IgD-negative memory B cell (primary cell): ENCODE measurements around the gene MED27. TPM values are rescaled to one million over a fixed set of nuclear protein-coding genes. Genes with fewer than 3 reads are reported as not detected.

ENCODE experiments used
- H3K27ac Mint-ChIP-seq, 3 donors: one replicate each; pipeline ENCODE4 v1.8.0; 2020 to 2022; ENCODE audit warnings: mild to moderate bottlenecking in 3 of 3, mixed read lengths in 3 of 3, moderate library complexity in 1 of 3
- H3K27me3 Mint-ChIP-seq: one replicate; pipeline ENCODE4 v1.8.0; 2021; ENCODE audit warnings: mixed read lengths
- H3K36me3 Mint-ChIP-seq: one replicate; pipeline ENCODE4 v1.8.0; 2020; ENCODE audit warnings: mild to moderate bottlenecking, mixed read lengths
- H3K4me1 Mint-ChIP-seq, 3 donors: one replicate each; pipeline ENCODE4 v1.8.0; 2020 to 2022; ENCODE audit warnings: mixed read lengths in 3 of 3, mild to moderate bottlenecking in 1 of 3
- H3K4me3 Mint-ChIP-seq, 4 donors: one replicate each; pipeline ENCODE4 v1.8.0; 2020 to 2022; ENCODE audit warnings: mild to moderate bottlenecking in 4 of 4, mixed read lengths in 4 of 4, moderate library complexity in 3 of 4
- H3K9me3 Mint-ChIP-seq, 3 donors: one replicate each; pipeline ENCODE4 v1.8.0; 2020 to 2021; ENCODE audit warnings: mixed read lengths in 3 of 3, mild to moderate bottlenecking in 1 of 3
- polyA plus RNA-seq: library from polyadenylated mRNA; unstranded; fragments of 300-500 nt; fragmentation: Illumina TruSeq; gene quantifications from one replicate; pipeline ENCODE4 v1.2.3, GENCODE V29; 2021

The MED27 gene
- polyA plus RNA-seq, 1 donor from 2014 or later: 33.7 TPM

DNA sequence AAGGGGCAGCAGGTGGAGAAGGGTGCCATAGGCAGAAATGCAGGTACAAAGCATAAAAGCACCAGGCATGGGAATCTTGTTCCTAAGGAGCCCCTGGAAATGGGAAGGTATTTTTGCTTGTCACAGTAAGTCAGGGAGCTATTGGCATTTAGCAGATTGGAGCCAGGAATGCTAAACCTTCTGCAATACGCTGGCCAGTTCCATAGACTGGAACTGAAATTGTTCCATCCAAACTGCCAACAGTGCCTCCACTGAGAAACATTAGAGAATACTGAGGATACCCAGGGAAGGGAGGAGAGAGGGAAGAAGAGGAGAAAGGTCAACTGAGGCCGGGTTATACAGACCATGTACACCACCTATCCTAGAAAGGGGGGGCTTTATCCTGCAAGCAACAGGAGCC lies 162.7 kb downstream of the MED27 start:
- H3K4me3 Mint-ChIP-seq: no peak overlapping the region
- peaks cover 0 to 4% (median 1%) of the 10 kb centered on the region in 3 donors for H3K4me1 Mint-ChIP-seq
- H3K9me3 Mint-ChIP-seq: no peaks in the 10 kb centered on the region
- peaks cover 2% of the 10 kb centered on the region for H3K36me3 Mint-ChIP-seq
- H3K27ac Mint-ChIP-seq: no peak overlapping the region
- no peaks in the 10 kb centered on the region for H3K27me3 Mint-ChIP-seq

DNA sequence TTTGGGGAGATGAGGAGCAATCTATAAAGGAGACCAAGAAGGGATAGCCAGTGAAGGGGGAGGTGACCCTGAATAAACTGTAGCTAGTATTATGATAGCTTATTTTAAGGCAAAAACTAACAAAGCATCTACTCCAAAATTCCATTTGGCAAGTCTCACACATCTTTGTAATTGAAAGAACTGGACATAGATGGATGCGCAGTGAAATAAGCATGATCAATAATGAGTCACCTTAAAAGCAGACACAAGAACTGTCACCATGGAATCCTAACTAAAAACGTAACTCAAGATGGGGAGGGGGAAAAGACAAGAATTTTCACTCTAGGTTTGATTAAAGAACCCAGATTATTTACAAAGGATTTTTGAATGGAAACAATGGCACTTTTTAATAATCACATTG lies 164.5 kb downstream of the MED27 start:
- peaks cover 0 to 2% (median 0%) of the 10 kb centered on the region in 3 donors for H3K4me1 Mint-ChIP-seq
- H3K4me3 Mint-ChIP-seq: no peak overlapping the region
- H3K9me3 Mint-ChIP-seq: no peaks in the 10 kb centered on the region
- H3K36me3 Mint-ChIP-seq: peaks cover 2% of the 10 kb centered on the region
- no peak overlapping the region for H3K27ac Mint-ChIP-seq
- no peaks in the 10 kb centered on the region for H3K27me3 Mint-ChIP-seq

DNA sequence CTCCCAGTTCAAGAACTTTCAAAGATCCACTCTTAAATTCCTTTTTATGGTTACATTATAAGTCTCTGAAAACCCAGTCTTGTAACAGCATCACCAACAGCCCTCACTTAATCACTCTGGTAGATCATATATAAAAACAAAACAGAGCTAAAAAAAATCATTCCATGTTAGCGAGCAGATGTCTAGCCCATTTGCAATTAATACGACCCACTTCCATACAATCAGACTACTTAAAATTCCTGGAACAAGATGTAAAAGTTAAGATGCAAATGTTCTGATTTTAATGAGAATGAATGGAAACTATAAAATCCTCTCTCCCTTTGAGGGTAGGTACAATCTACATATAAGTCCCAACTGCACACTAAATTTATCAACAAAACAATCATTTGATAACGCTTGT lies 167.0 kb downstream of the MED27 start:
- no peak overlapping the region for H3K4me3 Mint-ChIP-seq
- no peaks in the 10 kb centered on the region for H3K27me3 Mint-ChIP-seq
- no peaks in the 10 kb centered on the region for H3K9me3 Mint-ChIP-seq
- H3K36me3 Mint-ChIP-seq: peaks cover 2% of the 10 kb centered on the region
- H3K4me1 Mint-ChIP-seq: no peaks in the 10 kb centered on the region
- peak overlapping the region in 1 of 3 donors; percentile 6 for H3K27ac Mint-ChIP-seq

DNA sequence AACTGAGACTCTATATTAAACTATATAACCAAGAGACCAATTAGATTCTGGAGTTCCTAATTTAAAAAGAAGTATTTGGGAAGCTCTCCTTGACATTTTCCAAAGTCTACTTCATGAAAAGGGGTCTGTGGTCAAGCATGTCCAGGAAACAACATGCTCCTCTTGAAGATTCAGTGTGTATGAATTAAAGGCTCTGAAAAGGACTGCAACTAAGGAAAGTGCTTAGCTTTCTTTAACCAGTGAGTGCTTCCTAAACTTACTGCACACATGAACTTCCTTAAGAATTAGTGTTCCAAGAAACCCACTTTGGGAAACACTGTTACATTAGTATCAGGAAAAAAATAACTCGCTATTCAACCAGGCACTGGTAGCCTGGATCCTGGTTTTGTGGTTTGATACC lies 167.6 kb downstream of the MED27 start:
- Mint-ChIP-seq H3K36me3 (peaks cover 2% of the 10 kb centered on the region), H3K4me3 (no peak overlapping the region), H3K27ac (peak overlapping the region in 1 of 3 donors; percentile 6), H3K4me1 (no peaks in the 10 kb centered on the region), H3K9me3 (no peaks in the 10 kb centered on the region), H3K27me3 (no peaks in the 10 kb centered on the region)

DNA sequence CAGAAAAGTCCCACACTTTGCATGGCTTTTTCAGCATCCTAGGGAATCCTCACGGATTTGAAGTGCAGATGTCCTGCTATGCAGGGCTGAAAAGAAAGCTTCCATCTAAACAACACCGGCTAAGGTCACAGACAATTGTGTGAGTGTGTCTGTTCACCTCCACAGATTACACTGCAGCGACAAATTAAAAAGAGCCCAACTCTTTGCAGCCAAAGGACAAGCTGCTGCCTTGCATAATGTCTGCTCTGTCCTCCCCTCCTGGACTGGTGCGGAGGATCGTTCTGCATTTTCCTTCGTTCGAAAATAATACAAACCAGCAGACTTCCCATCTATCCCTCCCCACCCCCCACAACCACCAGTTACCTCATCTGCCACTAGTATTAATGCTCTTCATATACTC lies 169.1 kb downstream of the MED27 start:
- H3K4me3 Mint-ChIP-seq: no peak overlapping the region
- peak overlapping the region in 1 of 3 donors; percentile 7 for H3K27ac Mint-ChIP-seq
- H3K36me3 Mint-ChIP-seq: peaks cover 5% of the 10 kb centered on the region
- H3K9me3 Mint-ChIP-seq: no peaks in the 10 kb centered on the region
- peaks cover 0 to 1% (median 0%) of the 10 kb centered on the region in 3 donors for H3K4me1 Mint-ChIP-seq
- H3K27me3 Mint-ChIP-seq: no peaks in the 10 kb centered on the region

DNA sequence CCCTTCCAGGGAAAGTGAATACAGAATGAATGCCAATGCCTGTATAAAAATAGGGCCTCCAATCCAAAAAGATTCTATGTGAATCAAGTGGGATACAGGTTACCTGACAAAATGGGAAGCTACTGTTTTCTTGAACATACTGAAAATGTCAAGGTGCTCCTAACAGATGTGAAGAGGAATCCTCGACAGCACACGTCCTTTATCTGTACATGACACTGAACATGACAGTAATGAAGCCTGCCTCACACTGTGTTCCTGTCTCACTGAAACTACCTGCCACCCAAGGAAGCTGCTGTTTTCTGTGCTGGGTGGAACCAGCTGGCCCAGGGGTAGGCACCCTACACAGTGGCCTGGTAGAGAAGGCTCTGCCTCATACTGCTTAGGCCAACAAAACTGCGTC lies 174.5 kb downstream of the MED27 start:
- Mint-ChIP-seq H3K27ac (no peak overlapping the region), H3K4me3 (no peak overlapping the region), H3K9me3 (no peaks in the 10 kb centered on the region), H3K4me1 (peaks cover 0 to 1% (median 0%) of the 10 kb centered on the region in 3 donors), H3K27me3 (no peaks in the 10 kb centered on the region), H3K36me3 (peaks cover 6% of the 10 kb centered on the region)

DNA sequence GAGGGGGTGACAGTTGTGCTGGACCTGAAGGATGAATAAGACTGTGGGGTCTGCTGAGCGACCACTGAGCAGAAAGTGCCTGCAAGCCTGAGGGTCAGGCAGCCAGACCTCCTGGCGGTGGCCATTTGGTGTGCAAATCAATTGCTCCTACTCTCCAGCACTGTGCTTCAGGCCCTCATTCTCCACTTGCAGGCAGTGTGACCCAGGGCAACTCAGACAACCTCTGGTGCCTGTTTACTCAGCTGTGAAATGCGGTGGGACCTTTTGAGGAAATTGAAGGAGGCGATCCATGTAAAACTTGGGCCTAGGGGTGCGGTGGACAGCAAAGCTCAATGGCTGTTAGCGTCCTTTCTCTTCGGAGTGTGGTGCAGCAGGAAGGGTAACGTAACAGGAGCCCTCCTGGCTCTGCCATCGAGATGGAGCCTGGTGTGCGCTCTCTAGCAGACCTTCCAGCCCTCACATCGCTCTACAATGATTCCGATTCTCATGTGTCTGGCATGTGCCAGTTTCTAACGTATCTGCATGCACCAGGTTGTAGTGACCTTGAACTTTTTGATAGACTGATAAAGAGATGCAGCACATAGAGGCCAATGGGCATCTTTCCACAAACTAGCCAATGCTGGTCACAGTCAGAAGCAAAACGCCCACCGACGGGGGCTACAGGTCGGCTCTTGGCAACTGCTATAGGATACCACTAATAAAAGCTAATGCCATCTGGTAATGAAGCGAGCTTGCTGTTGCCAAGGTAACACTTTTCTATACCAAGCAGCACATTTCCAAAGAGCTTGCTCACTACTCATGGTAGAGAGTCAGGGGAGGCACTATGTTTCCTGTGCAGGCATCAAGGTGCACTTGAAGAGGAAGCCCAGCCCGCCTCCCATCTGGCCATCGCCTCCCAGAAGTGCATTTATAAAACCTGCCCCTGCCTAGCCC lies 180.1 kb downstream of the MED27 start:
- Mint-ChIP-seq H3K27me3 (no peaks in the 10 kb centered on the region), H3K27ac (no peak overlapping the region), H3K9me3 (no peaks in the 10 kb centered on the region), H3K4me3 (no peak overlapping the region), H3K36me3 (peaks cover under 1% of the 10 kb centered on the region), H3K4me1 (no peaks in the 10 kb centered on the region)

DNA sequence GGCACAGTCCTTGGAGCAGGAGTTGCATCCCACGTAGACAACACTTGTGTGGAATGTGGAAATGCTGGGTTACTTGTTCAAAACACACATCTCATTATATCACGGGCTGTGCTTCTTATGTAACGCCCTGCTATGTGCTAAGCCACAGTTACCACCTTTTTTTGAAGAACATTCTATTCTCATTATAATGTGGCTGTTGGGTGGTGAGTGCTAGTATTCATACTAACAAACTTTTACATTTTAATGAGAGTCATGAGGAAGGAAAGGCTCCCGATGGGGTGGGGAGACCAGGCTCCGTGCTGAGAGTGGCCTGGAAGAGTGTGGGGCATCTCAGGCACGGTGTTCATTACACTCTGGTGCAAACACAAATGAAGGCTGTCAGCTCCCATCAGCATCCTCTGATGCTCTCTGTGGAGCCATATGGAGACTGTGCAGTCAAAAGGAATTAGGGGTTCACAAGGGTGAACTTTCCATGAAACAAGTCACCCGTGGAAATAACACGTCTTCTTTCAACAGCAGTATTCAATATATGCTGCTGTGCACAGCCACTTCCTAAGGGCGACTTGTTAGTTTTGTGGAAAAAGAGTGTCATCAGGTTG lies 186.7 kb downstream of the MED27 start:
- Mint-ChIP-seq H3K27ac (no peak overlapping the region), H3K4me3 (no peak overlapping the region), H3K4me1 (peaks cover 0 to 2% (median 2%) of the 10 kb centered on the region in 3 donors), H3K27me3 (no peaks in the 10 kb centered on the region), H3K9me3 (no peaks in the 10 kb centered on the region), H3K36me3 (peaks cover 7% of the 10 kb centered on the region)

DNA sequence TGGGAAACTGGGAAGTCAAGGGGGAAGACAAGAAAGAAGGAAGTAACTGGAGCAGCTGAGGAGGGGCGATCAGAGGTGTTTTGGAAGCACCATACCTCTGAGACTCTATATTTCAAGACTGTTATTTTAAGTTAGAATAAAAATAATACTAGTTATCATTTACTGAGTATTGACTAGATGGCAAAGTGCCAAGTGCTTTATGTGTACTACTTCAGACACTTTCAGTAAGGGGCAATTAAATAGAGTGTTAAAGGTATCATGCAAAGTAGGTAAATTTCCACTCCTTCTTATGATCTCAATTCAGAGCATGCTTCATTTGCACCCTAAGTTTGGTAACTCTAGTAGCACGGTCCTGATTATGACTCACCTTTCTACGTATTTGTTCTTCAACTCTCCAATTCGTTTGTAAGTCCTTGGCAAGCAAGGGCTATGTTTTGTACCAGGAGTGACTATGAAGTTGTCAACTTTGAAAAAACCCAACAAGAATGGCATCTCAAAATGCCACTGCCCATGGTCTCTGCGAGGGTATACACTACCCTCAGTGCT lies 187.4 kb downstream of the MED27 start:
- no peak overlapping the region for H3K4me3 Mint-ChIP-seq
- no peaks in the 10 kb centered on the region for H3K27me3 Mint-ChIP-seq

DNA sequence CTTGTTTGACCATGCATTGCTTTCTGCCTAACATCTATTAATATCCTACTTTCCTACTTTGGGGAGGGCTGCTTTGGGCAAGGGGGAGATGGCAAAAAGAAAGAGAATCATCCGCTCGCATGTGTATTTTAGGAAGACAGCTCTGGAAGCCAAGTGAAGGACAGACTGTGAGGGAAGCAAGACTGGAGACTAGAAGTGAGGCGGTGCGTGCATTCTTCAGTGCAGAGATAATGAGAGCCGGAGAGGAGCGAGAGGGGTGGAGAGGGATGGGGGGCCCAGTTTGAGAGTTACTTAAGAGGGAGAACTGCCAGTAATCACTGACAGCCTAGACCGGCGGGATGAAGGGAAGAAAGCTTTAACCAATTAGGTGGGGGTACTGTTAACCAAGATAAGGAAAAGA lies 188.1 kb downstream of the MED27 start:
- Mint-ChIP-seq H3K4me3 (no peak overlapping the region), H3K27ac (no peak overlapping the region), H3K4me1 (peaks cover 0 to 7% (median 6%) of the 10 kb centered on the region in 3 donors), H3K9me3 (no peaks in the 10 kb centered on the region), H3K27me3 (no peaks in the 10 kb centered on the region), H3K36me3 (peaks cover 7% of the 10 kb centered on the region)

More for the DNA sequence above, 187.4 kb downstream of the MED27 start:
- Mint-ChIP-seq H3K36me3 (peaks cover 7% of the 10 kb centered on the region), H3K27ac (no peak overlapping the region), H3K4me1 (peaks cover 0 to 6% (median 6%) of the 10 kb centered on the region in 3 donors), H3K9me3 (no peaks in the 10 kb centered on the region)

DNA sequence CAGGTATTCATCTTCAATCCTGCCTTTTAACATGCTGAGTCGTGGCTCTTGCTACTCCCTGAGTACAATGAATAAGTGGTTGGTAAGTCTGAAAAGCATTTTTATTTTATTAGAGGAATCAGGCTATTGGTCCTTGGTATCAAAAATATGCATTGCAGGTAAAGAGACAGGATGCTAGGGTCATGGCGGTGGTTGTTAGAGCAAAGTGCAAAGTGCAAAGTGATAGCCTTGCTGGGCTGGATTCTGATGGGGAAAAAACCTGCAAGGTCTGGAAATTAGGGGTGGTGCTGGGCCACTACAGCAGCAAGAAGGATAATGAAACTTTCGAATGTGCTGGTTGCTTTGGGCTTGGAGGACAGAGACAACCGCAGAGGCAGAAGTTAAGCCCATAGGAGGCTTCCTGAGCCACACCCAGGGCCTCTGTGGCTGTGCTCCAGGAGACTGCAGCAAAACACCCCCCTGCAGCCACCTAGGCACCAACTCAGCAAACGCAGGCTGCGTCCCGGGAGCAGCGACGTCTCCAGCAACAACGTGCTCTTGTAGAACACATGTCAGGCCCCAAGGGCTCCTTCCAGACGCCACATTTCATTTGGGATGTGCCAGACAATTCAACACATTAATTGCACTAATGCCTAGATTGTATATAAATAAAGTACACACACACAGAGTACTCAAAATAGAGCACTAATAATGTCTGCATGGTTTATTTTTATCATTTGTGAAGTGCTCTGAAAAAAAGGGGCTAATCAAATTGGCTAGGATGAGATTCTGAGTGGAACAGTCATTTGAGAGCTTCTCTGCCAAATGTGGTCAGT lies 190.0 kb downstream of the MED27 start:
- H3K27ac Mint-ChIP-seq: no peak overlapping the region
- H3K9me3 Mint-ChIP-seq: no peaks in the 10 kb centered on the region
- H3K4me1 Mint-ChIP-seq: peaks cover 0 to 10% (median 8%) of the 10 kb centered on the region in 3 donors
- peaks cover 7% of the 10 kb centered on the region for H3K36me3 Mint-ChIP-seq
- no peak overlapping the region for H3K4me3 Mint-ChIP-seq
- H3K27me3 Mint-ChIP-seq: no peaks in the 10 kb centered on the region

DNA sequence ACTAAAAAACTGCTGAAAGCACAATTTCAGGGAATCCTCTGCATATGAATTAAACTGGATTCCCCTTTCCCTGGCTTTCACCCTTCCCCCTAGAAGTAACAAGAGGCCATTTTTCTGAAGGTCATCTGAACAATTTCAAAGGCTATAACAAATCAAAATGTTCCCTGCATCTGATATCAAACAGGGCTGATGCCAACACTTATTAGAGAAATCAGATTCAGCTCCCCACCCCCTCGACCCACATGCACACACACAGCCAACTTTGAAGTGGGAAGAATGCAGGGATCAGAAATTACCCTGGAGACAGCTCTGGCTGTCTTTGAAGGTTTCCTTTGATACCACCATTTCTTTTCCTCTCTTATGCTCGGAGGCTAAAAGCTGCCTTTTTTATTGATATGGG lies 190.7 kb downstream of the MED27 start:
- Mint-ChIP-seq H3K4me1 (peaks cover 0 to 10% (median 8%) of the 10 kb centered on the region in 3 donors), H3K9me3 (no peaks in the 10 kb centered on the region), H3K27me3 (no peaks in the 10 kb centered on the region), H3K4me3 (no peak overlapping the region), H3K27ac (no peak overlapping the region), H3K36me3 (peaks cover 11% of the 10 kb centered on the region)

DNA sequence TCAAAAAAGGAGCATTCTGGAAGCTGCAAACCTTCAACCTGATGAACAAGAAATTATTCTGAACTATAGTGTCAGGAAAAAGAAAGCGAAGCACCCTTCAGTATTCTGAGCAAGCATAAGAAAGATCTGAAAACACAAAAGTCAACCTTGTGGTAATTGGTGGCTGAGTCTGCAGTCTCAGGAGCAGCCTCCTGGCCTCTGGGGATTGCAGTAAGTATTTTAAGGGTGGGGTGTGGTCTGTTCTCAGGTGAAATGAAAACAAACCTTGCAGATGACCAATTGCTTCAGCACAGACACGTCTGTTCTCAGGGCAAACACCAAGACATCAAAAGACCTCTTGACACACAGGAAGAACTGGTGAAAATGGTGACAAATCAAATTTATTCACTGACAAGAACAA lies 192.0 kb downstream of the MED27 start:
- Mint-ChIP-seq H3K27me3 (no peaks in the 10 kb centered on the region), H3K4me3 (no peak overlapping the region), H3K27ac (no peak overlapping the region), H3K9me3 (no peaks in the 10 kb centered on the region), H3K4me1 (peaks cover 0 to 10% (median 8%) of the 10 kb centered on the region in 3 donors), H3K36me3 (peaks cover 11% of the 10 kb centered on the region)

DNA sequence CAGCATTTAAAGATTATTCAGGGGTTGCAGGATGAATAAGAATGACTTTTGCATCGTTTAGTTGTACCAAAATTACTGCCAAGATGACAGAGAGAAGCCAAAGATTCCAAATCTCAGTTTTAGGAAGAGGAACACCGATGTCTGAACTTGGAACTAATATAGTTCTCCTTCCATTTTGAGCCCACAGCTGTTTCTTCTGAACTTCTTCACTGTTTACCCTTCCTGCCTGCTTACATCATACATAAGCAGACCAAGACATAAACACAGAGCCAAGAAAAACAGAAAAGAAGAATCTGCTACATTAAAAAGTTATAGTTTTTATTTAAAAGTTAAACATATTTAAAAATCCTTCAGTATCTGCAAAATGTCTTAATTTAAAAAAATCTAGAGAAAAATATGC lies 192.8 kb downstream of the MED27 start:
- H3K36me3 Mint-ChIP-seq: peaks cover 11% of the 10 kb centered on the region
- H3K4me1 Mint-ChIP-seq: peaks cover 0 to 13% (median 8%) of the 10 kb centered on the region in 3 donors
- no peak overlapping the region for H3K4me3 Mint-ChIP-seq
- no peaks in the 10 kb centered on the region for H3K9me3 Mint-ChIP-seq
- H3K27ac Mint-ChIP-seq: no peak overlapping the region
- H3K27me3 Mint-ChIP-seq: no peaks in the 10 kb centered on the region

DNA sequence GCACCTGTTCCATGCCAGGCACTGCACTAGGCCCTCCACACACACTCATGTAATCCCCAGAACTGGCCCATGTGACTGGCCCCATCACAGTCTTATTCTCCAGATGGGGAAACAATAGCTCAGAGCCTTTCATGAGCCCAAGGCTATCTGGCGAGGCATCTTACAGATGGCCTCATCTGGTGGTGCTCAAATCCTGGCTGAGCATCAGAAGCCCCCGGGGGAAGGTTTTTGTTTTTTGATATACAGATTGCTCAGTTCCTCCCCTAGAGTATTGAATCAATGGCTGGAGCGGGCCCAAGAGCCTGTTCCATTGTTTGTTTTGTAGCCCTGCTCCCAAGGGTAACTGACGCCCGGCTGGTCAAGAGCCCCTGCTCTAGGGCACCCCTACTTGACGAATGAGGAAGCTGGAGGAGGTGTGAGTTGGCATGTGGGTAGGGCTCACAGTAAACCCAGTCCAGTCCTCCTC lies 194.5 kb downstream of the MED27 start:
- no peaks in the 10 kb centered on the region for H3K27me3 Mint-ChIP-seq
- no peak overlapping the region for H3K27ac Mint-ChIP-seq
- H3K9me3 Mint-ChIP-seq: no peaks in the 10 kb centered on the region
- no peak overlapping the region for H3K4me3 Mint-ChIP-seq
- peaks cover 7% of the 10 kb centered on the region for H3K36me3 Mint-ChIP-seq
- peaks cover 0 to 13% (median 11%) of the 10 kb centered on the region in 3 donors for H3K4me1 Mint-ChIP-seq
